T-cell (primary cell): Measurements from ENCODE around the gene ARHGAP8. TPM values are rescaled to one million over a fixed set of nuclear protein-coding genes. Genes with fewer than 3 reads are reported as not detected.
A peak's percentile ranks its signal among the peaks of the same experiment; 100 is the strongest.

Experiments used
- ATAC-seq, 4 experiments: fragments of 200-7000 bp in 3 of 4; fragments of 150-1000 bp in 1 of 4; cut with Tn5 transposase; replicated peaks in 1 of 4; 1 replicate in 3 of 4; 2 replicates in 1 of 4; pipeline ENCODE4 v1.10.0; 2021; ENCODE audit warnings: moderate library complexity in 3 of 4, mild to moderate bottlenecking in 2 of 4, moderate number of reproducible peaks in 1 of 4
- CTCF ChIA-PET, 2 donors: fragments of 300-600 bp; sonication (Branson Sonifier 250); formaldehyde crosslinking; loops; one replicate each; lab custom pipeline; 2022; ENCODE audit warnings: antibody characterized with exemption in 2 of 2; lab: Charles Lee
- POLR2A ChIA-PET, 2 donors: fragments of 300-600 bp; sonication (Branson Sonifier 250); formaldehyde crosslinking; loops; one replicate each; lab custom pipeline; 2022; ENCODE audit warnings: antibody characterized with exemption in 2 of 2; lab: Charles Lee
- DNase-seq, 35 experiments: peaks; one replicate each; pipeline versions ENCODE4 v3.0.0 to v3.0.0-alpha.2; 2013 to 2023
- H3K27ac ChIP-seq: one replicate; pipeline ENCODE4 v1.5.1; 2013; ENCODE audit warnings: low read length
- H3K27me3 ChIP-seq, 2 experiments: replicated peaks in 1 of 2; 1 replicate in 1 of 2; 2 replicates in 1 of 2; pipeline versions ENCODE4 v1.6.1 to v1.7.0; 2013; ENCODE audit warnings: low read length in 1 of 2, mixed read lengths in 1 of 2; ENCODE audit not compliant: control insufficient read depth in 2 of 2, insufficient read depth in 2 of 2; ENCODE audit errors: extremely low read depth in 1 of 2
- H3K36me3 ChIP-seq, 2 donors: 1 replicate in 1 of 2; 2 replicates in 1 of 2; pipeline versions ENCODE4 v1.6.1 to v1.7.0; 2013; ENCODE audit warnings: low read length in 1 of 2; ENCODE audit not compliant: control insufficient read depth in 2 of 2, insufficient read depth in 1 of 2; ENCODE audit errors: extremely low read depth in 1 of 2
- H3K4me1 ChIP-seq, 2 experiments: 1 replicate in 1 of 2; 2 replicates in 1 of 2; pipeline versions ENCODE4 v1.6.1 to v1.7.0; 2013; ENCODE audit warnings: low read length in 2 of 2, mixed read lengths in 1 of 2; ENCODE audit not compliant: insufficient read depth in 2 of 2, control insufficient read depth in 1 of 2; ENCODE audit errors: extremely low read depth in 1 of 2
- H3K4me3 ChIP-seq, 2 donors: 1 replicate in 1 of 2; 2 replicates in 1 of 2; pipeline versions ENCODE4 v1.5.1 to v1.7.0; 2013; ENCODE audit warnings: mild to moderate bottlenecking in 2 of 2, low read length in 1 of 2, moderate library complexity in 1 of 2; ENCODE audit not compliant: control insufficient read depth in 1 of 2; ENCODE audit errors: extremely low read depth in 1 of 2
- H3K9me3 ChIP-seq: 2 replicates; pipeline ENCODE4 v1.7.0; 2013
- H3K27ac Mint-ChIP-seq, 2 donors: one replicate each; pipeline ENCODE4 v1.8.0; 2020 to 2021; ENCODE audit warnings: mild to moderate bottlenecking in 2 of 2, mixed read lengths in 2 of 2
- H3K27me3 Mint-ChIP-seq, 2 donors: one replicate each; pipeline ENCODE4 v1.8.0; 2021 to 2022; ENCODE audit warnings: mixed read lengths in 2 of 2
- H3K36me3 Mint-ChIP-seq: one replicate; pipeline ENCODE4 v1.8.0; 2021; ENCODE audit warnings: mixed read lengths
- H3K4me1 Mint-ChIP-seq, 3 donors: one replicate each; pipeline ENCODE4 v1.8.0; 2020 to 2022; ENCODE audit warnings: mixed read lengths in 3 of 3, mild to moderate bottlenecking in 1 of 3
- H3K4me3 Mint-ChIP-seq, 3 donors: one replicate each; pipeline ENCODE4 v1.8.0; 2020 to 2022; ENCODE audit warnings: mild to moderate bottlenecking in 3 of 3, mixed read lengths in 3 of 3, moderate library complexity in 3 of 3
- H3K9me3 Mint-ChIP-seq, 3 donors: one replicate each; pipeline ENCODE4 v1.8.0; 2020 to 2022; ENCODE audit warnings: mixed read lengths in 3 of 3
- WGBS: methylation state at CpG from one replicate; pipeline ENCODE4 v1.1.5; 2013; ENCODE audit warnings: missing lambda C conversion rate; ENCODE audit not compliant: insufficient coverage; 5-methylcytosine and 5-hydroxymethylcytosine counted together
- total RNA-seq, 35 experiments: library from RNA in 6 of 35; stranded (reverse) in 6 of 35; fragments of 120-200 nt in 1 of 35; gene quantifications; one replicate each; pipeline versions ENCODE4 v1.2.1 to v1.2.4 and lab custom pipeline; 2013 to 2026

Gene ARHGAP8
- total RNA-seq, 5 donors from 2014 or later (not counting 1 experiment from before 2014, with no cell fraction given), result 0.59 to 4.7 (median 2.0) TPM

DNA sequence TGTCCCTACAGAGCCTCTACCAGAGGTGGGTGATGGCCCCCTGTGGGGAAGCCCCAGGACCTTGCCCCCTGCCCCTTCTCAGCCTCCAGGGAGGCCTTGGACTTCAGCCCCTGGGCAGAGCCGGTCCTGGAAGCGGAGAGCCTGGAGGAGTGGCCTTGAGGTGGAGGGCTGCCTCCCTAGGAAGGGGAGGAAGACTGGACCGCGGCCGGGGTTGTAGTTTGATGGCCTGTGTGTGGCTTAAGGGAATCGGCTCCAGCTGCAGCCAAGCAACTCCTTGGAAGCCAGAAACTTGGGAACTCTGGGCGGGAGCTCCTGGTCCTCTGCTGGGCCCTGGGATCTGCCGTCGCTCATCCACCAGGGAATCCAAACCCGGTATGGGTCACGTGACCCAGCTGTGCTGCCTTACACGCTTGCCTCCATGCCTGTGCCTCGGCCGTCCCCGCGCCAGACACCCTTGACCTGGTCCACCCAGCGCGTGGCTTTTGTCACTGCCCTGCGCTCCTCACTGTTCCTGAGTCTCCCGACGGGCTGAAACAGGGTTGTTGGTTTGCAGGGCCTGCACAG is 23.5 kb upstream of the ARHGAP8 start:
- ChIA-PET CTCF (interaction anchor here in 1 of 2 donors (1.3 kb wide), 1 partner anchor 44 kb away, joined by 4 read pairs; no protein-coding TSS in a partner anchor), POLR2A (no interaction called here)
- no peak overlapping the region for H3K4me3 ChIP-seq
- ATAC-seq (no peak), DNase-seq (no peak)
- Mint-ChIP-seq H3K9me3 (no peaks in the 10 kb centered on the region), H3K4me3 (peak overlapping the region in 1 of 3 donors; percentile 52), H3K36me3 (peaks cover 16% of the 10 kb centered on the region), H3K27ac (no peak overlapping the region), H3K27me3 (no peaks in the 10 kb centered on the region), H3K4me1 (peaks cover 0 to 5% (median 4%) of the 10 kb centered on the region in 3 donors)
- 89% methylated on average over 16 of the region's 21 CpGs for WGBS
- no peaks in the 10 kb centered on the region for H3K27me3 ChIP-seq
- peaks cover 0 to 28% of the 10 kb centered on the region in 2 experiments for H3K4me1 ChIP-seq
- no peak overlapping the region for H3K27ac ChIP-seq
- no peaks in the 10 kb centered on the region for H3K9me3 ChIP-seq
- H3K36me3 ChIP-seq, result peaks cover 0 to 55% of the 10 kb centered on the region in 2 donors

DNA sequence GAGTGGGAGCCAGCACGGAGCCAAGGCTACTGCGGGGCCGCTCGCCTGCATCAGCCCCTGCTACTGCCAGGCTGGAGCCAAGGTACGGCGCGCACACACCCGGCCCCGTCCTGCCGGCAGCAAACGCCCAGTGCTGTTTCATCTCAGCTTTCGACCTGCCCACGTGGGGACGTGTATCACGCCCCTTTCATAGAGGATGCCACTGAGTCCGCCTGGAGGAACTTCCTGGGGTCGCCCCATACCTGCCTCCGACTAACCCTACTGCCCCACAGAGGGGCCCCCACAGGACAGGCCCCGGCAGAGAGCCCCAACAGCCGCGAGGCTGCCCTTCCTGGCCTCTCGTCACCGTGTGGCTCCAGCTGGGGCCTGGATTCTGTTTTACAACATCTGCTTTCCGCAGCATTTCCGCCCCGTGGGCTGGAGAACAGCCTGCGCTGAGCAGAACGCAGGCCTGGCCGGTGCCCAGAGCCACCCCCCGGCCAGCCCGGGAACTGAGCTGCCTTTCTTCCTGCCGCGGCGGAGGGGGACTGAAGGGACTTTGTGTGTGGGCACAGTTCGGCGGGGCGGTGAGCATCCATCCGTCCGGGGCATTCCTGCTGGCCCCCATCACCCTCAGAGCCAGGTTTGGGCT is 22.9 kb upstream of the ARHGAP8 start:
- CTCF ChIA-PET, result interaction anchor here (0.5 to 1.3 kb wide), 2 partner anchors 34 to 44 kb away, joined by 4 read pairs; no protein-coding TSS in a partner anchor
- peaks cover 0 to 53% of the 10 kb centered on the region in 2 donors for H3K36me3 ChIP-seq
- DNase-seq, result peak in 5 of 35 experiments; percentile 7 to 31 (median 15)

DNA sequence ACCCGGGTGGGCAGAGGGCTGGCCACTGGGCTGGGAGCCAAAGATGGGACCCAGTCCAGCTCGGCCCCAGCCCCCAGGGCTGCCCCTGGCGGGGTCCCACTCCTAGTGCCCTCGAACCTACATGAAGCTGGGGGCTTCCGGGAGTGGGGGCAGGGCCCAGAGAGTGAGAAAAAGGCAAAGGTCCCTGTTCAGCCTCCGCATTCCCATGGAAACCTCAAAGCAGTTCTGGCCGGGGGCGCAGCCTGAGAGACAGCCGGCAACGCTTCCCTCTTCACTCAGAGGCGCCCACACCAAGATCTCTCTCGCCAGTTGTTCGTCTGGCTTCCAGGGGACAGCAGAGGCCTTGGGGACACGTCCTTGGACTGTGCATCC is 22.4 kb upstream of the ARHGAP8 start:
- H3K27me3 Mint-ChIP-seq, result no peaks in the 10 kb centered on the region
- ChIA-PET CTCF (interaction anchor here in 1 of 2 donors (1.3 kb wide), 1 partner anchor 45 kb away, joined by 4 read pairs; no protein-coding TSS in a partner anchor), POLR2A (no interaction called here)
- DNase-seq (no peak), ATAC-seq (no peak)
- H3K36me3 ChIP-seq, result peaks cover 0 to 49% of the 10 kb centered on the region in 2 donors
- WGBS, result 88% methylated on average over 14 of the region's 14 CpGs
- peaks cover 0 to 28% of the 10 kb centered on the region in 2 experiments for H3K4me1 ChIP-seq
- no peak overlapping the region for H3K4me3 Mint-ChIP-seq
- H3K9me3 Mint-ChIP-seq, result no peaks in the 10 kb centered on the region
- no peak overlapping the region for H3K27ac Mint-ChIP-seq
- H3K9me3 ChIP-seq, result no peaks in the 10 kb centered on the region
- no peak overlapping the region for H3K4me3 ChIP-seq
- no peaks in the 10 kb centered on the region for H3K27me3 ChIP-seq
- H3K36me3 Mint-ChIP-seq, result peaks cover 13% of the 10 kb centered on the region
- peaks cover 0 to 5% (median 4%) of the 10 kb centered on the region in 3 donors for H3K4me1 Mint-ChIP-seq
- H3K27ac ChIP-seq, result no peak overlapping the region

More for the DNA sequence above, 22.9 kb upstream of the ARHGAP8 start:
- no peaks in the 10 kb centered on the region for H3K9me3 ChIP-seq
- no peak overlapping the region for H3K4me3 ChIP-seq
- peaks cover 0 to 5% (median 4%) of the 10 kb centered on the region in 3 donors for H3K4me1 Mint-ChIP-seq
- peaks cover 14% of the 10 kb centered on the region for H3K36me3 Mint-ChIP-seq
- no peaks in the 10 kb centered on the region for H3K27me3 ChIP-seq
- H3K27ac Mint-ChIP-seq, result peak overlapping the region in 1 of 2 donors; percentile 16
- peaks cover 0 to 28% of the 10 kb centered on the region in 2 experiments for H3K4me1 ChIP-seq
- H3K9me3 Mint-ChIP-seq, result no peaks in the 10 kb centered on the region
- POLR2A ChIA-PET, result no interaction called here
- H3K27ac ChIP-seq, result no peak overlapping the region
- ATAC-seq, result peak; percentile 53 to 70 (median 54)
- peak overlapping the region in 1 of 3 donors; percentile 52 for H3K4me3 Mint-ChIP-seq
- no peaks in the 10 kb centered on the region for H3K27me3 Mint-ChIP-seq
- WGBS, result 60% methylated on average over 28 of the region's 39 CpGs

DNA sequence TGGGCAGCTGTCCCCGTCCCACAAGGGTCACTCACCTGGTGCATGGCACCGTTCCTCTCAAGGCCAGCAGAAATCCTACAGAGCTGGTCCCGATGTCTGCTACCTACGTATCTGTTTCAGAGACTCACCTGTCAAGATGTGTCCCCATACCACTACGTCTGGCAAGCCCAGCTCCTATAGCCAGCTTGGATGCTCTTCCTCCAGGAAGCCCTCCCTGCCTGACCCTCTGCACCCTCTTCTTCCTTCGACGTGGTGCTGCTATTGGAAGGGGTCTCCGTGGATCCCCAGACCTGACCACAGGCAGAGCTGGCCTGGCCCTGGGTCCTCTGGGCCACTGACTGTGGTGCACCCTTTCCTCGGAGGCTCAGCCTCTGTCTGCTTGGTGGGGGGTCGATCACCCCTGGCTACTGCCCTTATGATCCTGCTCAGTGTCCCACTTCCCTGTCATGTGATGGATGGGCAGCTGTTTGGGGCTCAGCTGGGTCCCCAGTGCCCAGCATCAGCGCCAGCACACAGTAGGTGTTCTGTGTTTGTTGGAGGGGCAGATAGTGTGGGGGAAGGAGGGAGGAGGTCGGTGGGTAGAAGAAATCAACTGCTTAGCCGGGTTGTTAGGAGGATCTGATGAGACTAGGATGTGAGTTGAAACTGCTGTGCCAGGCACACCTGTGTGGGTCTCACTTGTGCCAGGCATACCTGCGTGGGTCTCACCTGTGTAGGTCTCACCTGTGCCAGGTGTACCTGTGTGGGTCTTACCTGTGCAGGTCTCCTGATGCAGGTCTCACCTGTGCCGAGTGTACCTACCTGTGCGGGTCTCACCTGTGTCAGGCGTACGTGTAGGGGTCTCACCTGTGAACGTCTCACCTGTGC is 21.7 kb upstream of the ARHGAP8 start:
- no peak for ATAC-seq
- H3K4me1 ChIP-seq, result peaks cover 0 to 32% of the 10 kb centered on the region in 2 experiments
- Mint-ChIP-seq H3K9me3 (no peaks in the 10 kb centered on the region), H3K27me3 (no peaks in the 10 kb centered on the region), H3K4me3 (peak overlapping the region in 1 of 3 donors; percentile 43), H3K36me3 (peaks cover 8% of the 10 kb centered on the region), H3K4me1 (peaks cover 1 to 5% (median 4%) of the 10 kb centered on the region in 3 donors), H3K27ac (peak overlapping the region in 1 of 2 donors; percentile 68)
- ChIA-PET CTCF (interaction anchor here in 1 of 2 donors (0.5 kb wide), 1 partner anchor 35 kb away, joined by 3 read pairs; no protein-coding TSS in a partner anchor), POLR2A (no interaction called here)
- no peak overlapping the region for H3K4me3 ChIP-seq
- no peaks in the 10 kb centered on the region for H3K27me3 ChIP-seq
- WGBS, result 94% methylated on average over 18 of the region's 19 CpGs
- H3K36me3 ChIP-seq, result peaks cover 0 to 42% of the 10 kb centered on the region in 2 donors
- no peak overlapping the region for H3K27ac ChIP-seq
- DNase-seq, result no peak
- no peaks in the 10 kb centered on the region for H3K9me3 ChIP-seq

DNA sequence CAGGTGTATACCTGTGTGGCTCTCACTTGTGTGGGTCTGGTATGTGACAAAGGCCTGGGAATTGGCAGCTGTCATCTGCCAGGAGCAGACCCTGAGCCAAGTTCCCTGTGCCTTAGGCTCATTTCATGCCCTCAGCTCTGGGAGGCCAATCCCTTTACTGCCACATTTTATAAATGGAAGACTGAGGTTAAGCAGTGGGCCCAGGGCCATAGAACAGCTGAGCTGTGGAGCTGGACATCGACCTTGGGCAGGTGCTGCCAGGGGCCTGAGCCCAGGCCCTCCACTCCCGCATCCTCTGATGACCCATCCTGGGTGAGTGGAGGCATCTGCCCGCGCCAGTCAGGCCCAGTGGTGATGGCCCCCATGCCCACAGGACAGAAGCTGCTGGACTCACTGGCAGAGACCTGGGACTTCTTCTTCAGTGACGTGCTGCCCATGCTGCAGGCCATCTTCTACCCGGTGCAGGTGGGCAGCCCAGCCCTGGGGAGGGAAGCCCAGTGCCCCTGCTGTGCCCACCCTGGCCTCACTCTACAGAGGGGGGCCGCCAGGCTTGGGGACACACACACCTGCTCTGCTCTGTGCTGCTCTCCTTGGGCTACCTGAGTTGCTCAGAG is 20.9 kb upstream of the ARHGAP8 start:
- Mint-ChIP-seq H3K27me3 (no peaks in the 10 kb centered on the region), H3K27ac (no peak overlapping the region), H3K4me1 (peaks cover 6 to 8% (median 7%) of the 10 kb centered on the region in 3 donors), H3K9me3 (no peaks in the 10 kb centered on the region), H3K36me3 (peaks cover 8% of the 10 kb centered on the region), H3K4me3 (no peak overlapping the region)
- Histone ChIP-seq H3K36me3 (peaks cover 0 to 35% of the 10 kb centered on the region in 2 donors), H3K9me3 (no peaks in the 10 kb centered on the region), H3K27me3 (no peaks in the 10 kb centered on the region), H3K4me3 (no peak overlapping the region), H3K4me1 (peaks cover 0 to 39% of the 10 kb centered on the region in 2 experiments), H3K27ac (no peak overlapping the region)
- no peak for ATAC-seq
- DNase-seq, result no peak
- ChIA-PET CTCF (no interaction called here), POLR2A (no interaction called here)
- 90% methylated on average over 6 of the region's 7 CpGs for WGBS
